ENCODE results near the gene LEPROT.

Gene LEPROT

GRCh38 chr1:65423884-65424572 lies 3.6 kb downstream of the LEPROT start:
- POLR2A ChIA-PET (ENCODE audit: low non-redundant PET), result no interaction called here

GRCh38 chr1:65424573-65424889 lies 4.1 kb downstream of the LEPROT start:
- CTCF ChIA-PET, result no interaction called here
- POLR2A ChIA-PET (ENCODE audit: low non-redundant PET), result interaction anchor here (0.6 kb wide), 1 partner anchor 1436 kb away, joined by 3 read pairs; no protein-coding TSS in a partner anchor
- no peak for TF ChIP-seq CTCF (conservative IDR thresholded peaks at IDR 0.05; ENCODE audit: low read depth)
- H3K27ac ChIP-seq, result no peak overlapping the region; the same call in 1 of the 2 replicates
- no peak for DNase-seq (ENCODE audit: low spot score)

More at GRCh38 chr1:65423884-65424572, 3.6 kb downstream of the LEPROT start:
- CTCF ChIA-PET, result no interaction called here
- TF ChIP-seq CTCF (conservative IDR thresholded peaks at IDR 0.05; ENCODE audit: low read depth), result no peak
- DNase-seq (ENCODE audit: low spot score), result peak; percentile 73
- no peak overlapping the region for H3K27ac ChIP-seq

- H3K27ac ChIP-seq, result no peak overlapping the region
- no peak for DNase-seq (ENCODE audit: low spot score)
- no peak for TF ChIP-seq CTCF (conservative IDR thresholded peaks at IDR 0.05; ENCODE audit: low read depth)
- CTCF ChIA-PET, result no interaction called here
- POLR2A ChIA-PET (ENCODE audit: low non-redundant PET), result interaction anchor here (0.6 kb wide), 1 partner anchor 1436 kb away, joined by 3 read pairs; no protein-coding TSS in a partner anchor
These were observed 4.5 kb downstream of the LEPROT start for GRCh38 chr1:65425006-65425405.

- POLR2A ChIA-PET (ENCODE audit: low non-redundant PET), result no interaction called here
These were observed 5.2 kb downstream of the LEPROT start for GRCh38 chr1:65425697-65426096.

GRCh38 chr1:65429078-65429477 lies 8.6 kb downstream of the LEPROT start:
- ChIA-PET POLR2A (ENCODE audit: low non-redundant PET) (no interaction called here), CTCF (no interaction called here)
- DNase-seq (ENCODE audit: low spot score), result no peak
- H3K27ac ChIP-seq, result no peak overlapping the region
- TF ChIP-seq CTCF (conservative IDR thresholded peaks at IDR 0.05; ENCODE audit: low read depth), result no peak

More at GRCh38 chr1:65425697-65426096, 5.2 kb downstream of the LEPROT start:
- H3K27ac ChIP-seq, result peak overlapping the region; percentile 67
- CTCF ChIA-PET, result interaction anchor here (0.8 kb wide), 1 partner anchor 34 kb away, joined by 4 read pairs; no protein-coding TSS in a partner anchor
- peak; percentile 78 for DNase-seq (ENCODE audit: low spot score)
- TF ChIP-seq CTCF (conservative IDR thresholded peaks at IDR 0.05; ENCODE audit: low read depth), result no peak

GRCh38 chr1:65429806-65430205 lies 9.3 kb downstream of the LEPROT start:
- ChIA-PET CTCF (interaction anchor here (0.7 kb wide), 1 partner anchor 61 kb away, joined by 3 read pairs; no protein-coding TSS in a partner anchor), POLR2A (ENCODE audit: low non-redundant PET) (no interaction called here)
- DNase-seq (ENCODE audit: low spot score), result peak; percentile 83
- TF ChIP-seq CTCF (conservative IDR thresholded peaks at IDR 0.05; ENCODE audit: low read depth), result no peak
- H3K27ac ChIP-seq, result no peak overlapping the region

Measured in RWPE1 (cell line).